Globus pallidus (tissue), 1 donor: ENCODE measurements around the gene CD8B2.
"Not testable (repeated sequence)": the region's sequence is repeated elsewhere in the genome, so short reads cannot be mapped to it uniquely, and the experiment has no call there.

Experiments
- DNase-seq: peaks from one replicate; pipeline ENCODE4 v3.0.0-alpha.2; 2015; ENCODE audit warnings: low spot score

The CD8B2 gene

GRCh38 chr2:106486551-106487385 is at the start of gene CD8B2:
CD8B2 (plus strand) TSS chr2:106487364; CDS start chr2:106487427, 63 bp downstream.
- DNase-seq = not testable (repeated sequence)

- DNase-seq = not testable (repeated sequence)
These were observed 25.3 kb upstream of the CD8B2 start for GRCh38 chr2:106461882-106462281.

GRCh38 chr2:106467516-106467915 is 19.6 kb upstream of the CD8B2 start:
- DNase-seq = not testable (repeated sequence)

GRCh38 chr2:106468107-106468506 is 19.1 kb upstream of the CD8B2 start, which contains the start of gene RGPD3:
RGPD3 (minus strand) TSS chr2:106468413; CDS start chr2:106468288, 125 bp downstream.
- DNase-seq = not testable (repeated sequence)

GRCh38 chr2:106470658-106471057 is 16.5 kb upstream of the CD8B2 start:
- DNase-seq = not testable (repeated sequence)

GRCh38 chr2:106477647-106478046 is 9.5 kb upstream of the CD8B2 start:
- DNase-seq = not testable (repeated sequence)

GRCh38 chr2:106479563-106479962 is 7.6 kb upstream of the CD8B2 start:
- not testable (repeated sequence) for DNase-seq

- not testable (repeated sequence) for DNase-seq
These were observed 425 bp downstream of the CD8B2 start for GRCh38 chr2:106487386-106488191.

- DNase-seq = not testable (repeated sequence)
These were observed 2.5 kb downstream of the CD8B2 start for GRCh38 chr2:106489701-106490100.

- DNase-seq = not testable (repeated sequence)
These were observed 5.2 kb downstream of the CD8B2 start for GRCh38 chr2:106492399-106492798.

GRCh38 chr2:106492913-106493312 is 5.7 kb downstream of the CD8B2 start:
- DNase-seq = not testable (repeated sequence)

- not testable (repeated sequence) for DNase-seq
These were observed 11.4 kb downstream of the CD8B2 start for GRCh38 chr2:106498549-106498948.

- not testable (repeated sequence) for DNase-seq
These were observed 13.2 kb downstream of the CD8B2 start for GRCh38 chr2:106500350-106500749.

GRCh38 chr2:106502351-106502750 is 15.2 kb downstream of the CD8B2 start:
- not testable (repeated sequence) for DNase-seq

- DNase-seq = not testable (repeated sequence)
These were observed 17.0 kb downstream of the CD8B2 start for GRCh38 chr2:106504192-106504591.

- not testable (repeated sequence) for DNase-seq
These were observed 17.6 kb downstream of the CD8B2 start for GRCh38 chr2:106504787-106505186.

- not testable (repeated sequence) for DNase-seq
These were observed 19.0 kb downstream of the CD8B2 start for GRCh38 chr2:106506002-106506687.

- DNase-seq = not testable (repeated sequence)
These were observed 21.7 kb downstream of the CD8B2 start for GRCh38 chr2:106508660-106509373.

- not testable (repeated sequence) for DNase-seq
These were observed 22.2 kb downstream of the CD8B2 start for GRCh38 chr2:106509374-106509770.

- not testable (repeated sequence) for DNase-seq
These were observed 23.6 kb downstream of the CD8B2 start for GRCh38 chr2:106510791-106511190.

- not testable (repeated sequence) for DNase-seq
These were observed 24.3 kb downstream of the CD8B2 start for GRCh38 chr2:106511476-106511901.
